Measurements from ENCODE around the gene KRTAP3-2.

Gene KRTAP3-2

DNA sequence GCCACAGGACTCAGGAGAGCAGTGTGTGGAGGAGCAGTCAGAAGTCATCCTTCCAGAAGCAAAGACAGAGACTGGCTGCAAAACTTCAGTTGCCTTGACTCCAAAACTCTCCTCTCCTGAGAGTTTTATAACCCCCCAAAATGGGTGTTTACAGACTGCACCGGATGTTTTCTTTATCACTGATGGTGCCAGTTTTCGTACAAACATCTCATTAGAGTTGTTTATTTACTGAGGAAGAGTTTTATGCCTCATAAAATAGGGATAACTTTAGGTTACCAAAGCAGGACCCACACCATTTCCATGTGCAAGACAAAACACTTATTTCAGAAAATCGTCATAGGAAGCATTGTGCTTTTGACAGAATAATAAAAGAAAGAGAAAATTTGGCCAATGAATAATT, 15.5 kb downstream of the KRTAP3-2 start, which contains the start of gene KRT40:
KRT40 (minus strand) TSS at position 101 of the 400 bp plus-strand sequence; CDS start at position 48, 53 bp downstream.
- no peaks in the 10 kb centered on the region for H3K79me2 ChIP-seq (ENCODE audit: control insufficient read depth, insufficient read depth, low read length)
- no peak within 1 kb of the TSS for H2BK120ac ChIP-seq (ENCODE audit: low read depth, low read length)
- H3K79me1 ChIP-seq (ENCODE audit: low read length): no peaks in the 10 kb centered on the region
- H3K4me3 ChIP-seq (ENCODE audit: low read length): no peak within 1 kb of the TSS
- H3K27me3 ChIP-seq (ENCODE audit: insufficient read depth, low read length, poor library complexity): no peaks in the 10 kb centered on the region
- H3K27ac ChIP-seq (ENCODE audit: low read depth, low read length): no peak within 1 kb of the TSS
- H2BK5ac ChIP-seq (ENCODE audit: low read length): no peak within 1 kb of the TSS
- H4K5ac ChIP-seq (ENCODE audit: low read length): no peak within 1 kb of the TSS
- no peak within 1 kb of the TSS for H3K56ac ChIP-seq (ENCODE audit: low read length)
- H3K23ac ChIP-seq (ENCODE audit: low read length): no peak within 1 kb of the TSS
- no peak for DNase-seq
- H3K4me2 ChIP-seq (ENCODE audit: low read length): no peak within 1 kb of the TSS
- no CpG with 5 or more reads among the region's 3 CpGs for WGBS (ENCODE audit: extremely low coverage, insufficient coverage, low lambda C conversion rate)
- H3K18ac ChIP-seq (ENCODE audit: low read length): no peak within 1 kb of the TSS
- no peaks in the 10 kb centered on the region for H3K36me3 ChIP-seq (ENCODE audit: control insufficient read depth, insufficient read depth, low read length)
- H4K8ac ChIP-seq (ENCODE audit: low read depth, low read length): no peak within 1 kb of the TSS
- no peaks in the 10 kb centered on the region for H3K4me1 ChIP-seq (ENCODE audit: control insufficient read depth, low read depth, low read length)
- H2BK15ac ChIP-seq (replicated peaks; ENCODE audit: low read depth): no peak within 1 kb of the TSS
- no peak within 1 kb of the TSS for H2AK5ac ChIP-seq (ENCODE audit: low read length)
- H3K9ac ChIP-seq (ENCODE audit: low read length): no peak within 1 kb of the TSS
- H3K4ac ChIP-seq (ENCODE audit: low read depth, low read length): no peak within 1 kb of the TSS

DNA sequence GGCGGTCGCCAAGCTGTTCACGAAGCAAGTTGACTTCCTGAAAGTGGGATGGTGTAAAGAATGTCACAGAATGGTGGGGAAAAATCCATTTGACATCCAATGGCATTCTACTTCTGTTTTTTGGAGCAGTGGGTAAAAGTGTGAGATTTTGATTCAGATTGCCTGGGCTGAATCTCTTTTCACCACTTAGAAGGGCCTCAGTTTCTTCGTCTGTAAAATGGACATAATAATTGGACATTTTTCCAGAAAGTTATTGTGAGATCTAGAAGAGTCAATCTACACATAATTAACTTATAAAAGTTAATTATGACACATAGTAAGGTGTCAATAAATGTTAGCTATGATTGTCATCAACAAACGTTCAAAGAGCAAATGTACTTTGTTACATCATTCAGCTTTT, 18.6 kb downstream of the KRTAP3-2 start:
- Histone ChIP-seq H3K36me3 (ENCODE audit: control insufficient read depth, insufficient read depth, low read length) (no peaks in the 10 kb centered on the region), H3K4me3 (ENCODE audit: low read length) (no peak overlapping the region), H3K9ac (ENCODE audit: low read length) (no peak overlapping the region)

DNA sequence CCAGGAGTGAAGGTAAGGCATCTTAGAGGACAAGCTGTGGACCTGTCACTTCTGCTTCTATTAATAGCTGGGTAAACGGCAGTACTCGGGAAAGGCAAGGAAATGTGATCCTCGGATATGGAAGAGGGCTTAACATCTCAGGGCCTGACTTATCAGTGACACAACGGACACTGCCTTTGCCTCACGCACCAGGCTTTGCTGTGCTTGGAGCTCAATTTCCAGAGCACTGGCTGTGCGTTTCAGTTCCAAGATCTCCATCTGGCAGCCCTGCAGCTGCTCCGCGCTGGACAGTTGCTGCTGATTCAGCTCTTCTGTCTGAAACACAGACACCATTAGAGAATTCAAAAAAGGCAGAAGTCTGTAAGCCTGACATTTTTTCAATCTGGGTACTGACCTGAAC, 19.1 kb downstream of the KRTAP3-2 start:
- Histone ChIP-seq H3K56ac (ENCODE audit: low read length) (no peak overlapping the region), H2BK120ac (ENCODE audit: low read depth, low read length) (no peak overlapping the region), H3K18ac (ENCODE audit: low read length) (no peak overlapping the region), H3K27me3 (ENCODE audit: insufficient read depth, low read length, poor library complexity) (no peaks in the 10 kb centered on the region), H3K23ac (ENCODE audit: low read length) (no peak overlapping the region), H2AK5ac (ENCODE audit: low read length) (no peak overlapping the region), H4K5ac (ENCODE audit: low read length) (no peak overlapping the region), H3K4me2 (ENCODE audit: low read length) (no peak overlapping the region), H3K27ac (ENCODE audit: low read depth, low read length) (no peak overlapping the region), H3K4me1 (ENCODE audit: control insufficient read depth, low read depth, low read length) (no peaks in the 10 kb centered on the region), H3K4me3 (ENCODE audit: low read length) (no peak overlapping the region), H2BK5ac (ENCODE audit: low read length) (no peak overlapping the region), H3K79me1 (ENCODE audit: low read length) (no peaks in the 10 kb centered on the region), H3K9ac (ENCODE audit: low read length) (no peak overlapping the region), H3K4ac (ENCODE audit: low read depth, low read length) (no peak overlapping the region), H3K79me2 (ENCODE audit: control insufficient read depth, insufficient read depth, low read length) (no peaks in the 10 kb centered on the region), H3K36me3 (ENCODE audit: control insufficient read depth, insufficient read depth, low read length) (no peaks in the 10 kb centered on the region), H4K8ac (ENCODE audit: low read depth, low read length) (no peak overlapping the region), H2BK15ac (replicated peaks; ENCODE audit: low read depth) (no peak overlapping the region)
- no CpG with 5 or more reads among the region's 8 CpGs for WGBS (ENCODE audit: extremely low coverage, insufficient coverage, low lambda C conversion rate)
- peak; percentile 1 for DNase-seq

More for the DNA sequence above, 18.6 kb downstream of the KRTAP3-2 start:
- DNase-seq: no peak
- no peak overlapping the region for H4K8ac ChIP-seq (ENCODE audit: low read depth, low read length)
- no CpG with 5 or more reads among the region's 5 CpGs for WGBS (ENCODE audit: extremely low coverage, insufficient coverage, low lambda C conversion rate)
- no peak overlapping the region for H3K27ac ChIP-seq (ENCODE audit: low read depth, low read length)
- H3K79me2 ChIP-seq (ENCODE audit: control insufficient read depth, insufficient read depth, low read length): no peaks in the 10 kb centered on the region
- no peaks in the 10 kb centered on the region for H3K27me3 ChIP-seq (ENCODE audit: insufficient read depth, low read length, poor library complexity)
- H3K79me1 ChIP-seq (ENCODE audit: low read length): no peaks in the 10 kb centered on the region
- no peak overlapping the region for H2BK5ac ChIP-seq (ENCODE audit: low read length)
- no peaks in the 10 kb centered on the region for H3K4me1 ChIP-seq (ENCODE audit: control insufficient read depth, low read depth, low read length)
- no peak overlapping the region for H4K5ac ChIP-seq (ENCODE audit: low read length)
- H2AK5ac ChIP-seq (ENCODE audit: low read length): no peak overlapping the region
- H2BK120ac ChIP-seq (ENCODE audit: low read depth, low read length): no peak overlapping the region
- no peak overlapping the region for H3K23ac ChIP-seq (ENCODE audit: low read length)
- H3K4me2 ChIP-seq (ENCODE audit: low read length): no peak overlapping the region
- no peak overlapping the region for H3K4ac ChIP-seq (ENCODE audit: low read depth, low read length)
- H3K56ac ChIP-seq (ENCODE audit: low read length): no peak overlapping the region
- H2BK15ac ChIP-seq (replicated peaks; ENCODE audit: low read depth): no peak overlapping the region
- H3K18ac ChIP-seq (ENCODE audit: low read length): no peak overlapping the region

DNA sequence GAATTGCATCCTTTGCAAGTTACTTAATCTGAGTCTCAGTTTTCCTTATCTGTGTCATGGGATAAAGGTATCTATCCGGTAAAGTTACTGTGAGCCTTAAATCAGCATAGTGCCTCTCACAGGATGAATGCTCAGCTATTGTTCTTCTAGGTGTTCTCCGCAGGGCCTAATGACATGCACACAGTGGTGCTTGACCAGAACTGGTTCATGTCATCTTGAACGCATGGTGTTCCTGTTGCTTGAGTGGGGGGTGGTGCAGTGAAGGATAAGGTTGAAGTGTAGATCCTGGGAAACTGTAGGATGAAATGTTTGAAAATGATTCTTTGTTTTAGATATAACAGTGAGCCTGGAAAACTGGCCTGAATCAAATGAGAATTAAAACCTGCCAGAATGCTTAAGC, 19.6 kb downstream of the KRTAP3-2 start:
- Histone ChIP-seq H3K36me3 (ENCODE audit: control insufficient read depth, insufficient read depth, low read length) (no peaks in the 10 kb centered on the region), H3K4me2 (ENCODE audit: low read length) (no peak overlapping the region), H4K8ac (ENCODE audit: low read depth, low read length) (no peak overlapping the region), H3K27ac (ENCODE audit: low read depth, low read length) (no peak overlapping the region), H3K27me3 (ENCODE audit: insufficient read depth, low read length, poor library complexity) (no peaks in the 10 kb centered on the region), H2BK15ac (replicated peaks; ENCODE audit: low read depth) (no peak overlapping the region), H3K4me1 (ENCODE audit: control insufficient read depth, low read depth, low read length) (no peaks in the 10 kb centered on the region), H3K9ac (ENCODE audit: low read length) (no peak overlapping the region), H2BK5ac (ENCODE audit: low read length) (no peak overlapping the region), H3K18ac (ENCODE audit: low read length) (no peak overlapping the region), H3K79me2 (ENCODE audit: control insufficient read depth, insufficient read depth, low read length) (no peaks in the 10 kb centered on the region), H3K4ac (ENCODE audit: low read depth, low read length) (no peak overlapping the region), H3K4me3 (ENCODE audit: low read length) (no peak overlapping the region), H3K23ac (ENCODE audit: low read length) (no peak overlapping the region), H4K5ac (ENCODE audit: low read length) (no peak overlapping the region), H2BK120ac (ENCODE audit: low read depth, low read length) (no peak overlapping the region), H3K79me1 (ENCODE audit: low read length) (no peaks in the 10 kb centered on the region), H3K56ac (ENCODE audit: low read length) (no peak overlapping the region), H2AK5ac (ENCODE audit: low read length) (no peak overlapping the region)
- peak; percentile 65 for DNase-seq
- WGBS (ENCODE audit: extremely low coverage, insufficient coverage, low lambda C conversion rate): no CpG with 5 or more reads among the region's 3 CpGs

DNA sequence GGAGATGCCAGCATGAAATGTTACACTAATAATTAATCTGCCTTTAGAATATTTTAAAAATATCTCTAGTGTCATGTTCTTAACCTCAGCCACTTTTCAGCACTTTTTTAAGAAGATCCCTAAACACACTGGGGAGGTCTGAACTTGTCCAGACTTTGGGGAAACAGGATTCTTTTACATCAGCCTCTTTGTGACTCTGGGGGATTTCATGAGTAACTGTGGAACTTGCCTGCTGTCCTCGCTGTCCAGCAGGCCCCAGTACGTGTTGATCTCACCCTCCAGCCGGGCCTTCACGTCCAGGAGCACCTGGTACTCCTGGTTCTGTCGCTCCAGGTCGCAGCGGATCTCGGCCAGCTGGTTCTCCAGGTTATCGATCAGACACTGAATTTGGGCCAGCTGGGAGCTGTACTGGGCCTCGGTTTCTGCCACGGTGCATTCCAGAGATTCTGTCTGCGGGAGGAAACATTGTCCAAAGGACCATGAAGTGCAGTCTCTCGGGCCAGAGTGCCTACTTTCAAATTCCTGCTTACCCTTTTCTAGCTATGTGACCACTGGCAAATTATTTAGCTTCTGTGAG, 21.0 kb downstream of the KRTAP3-2 start:
- Histone ChIP-seq H3K23ac (ENCODE audit: low read length) (no peak overlapping the region), H3K56ac (ENCODE audit: low read length) (no peak overlapping the region), H3K4me2 (ENCODE audit: low read length) (no peak overlapping the region), H3K36me3 (ENCODE audit: control insufficient read depth, insufficient read depth, low read length) (no peaks in the 10 kb centered on the region), H3K18ac (ENCODE audit: low read length) (no peak overlapping the region), H3K9ac (ENCODE audit: low read length) (no peak overlapping the region), H3K4ac (ENCODE audit: low read depth, low read length) (no peak overlapping the region), H2BK5ac (ENCODE audit: low read length) (no peak overlapping the region), H2AK5ac (ENCODE audit: low read length) (no peak overlapping the region), H3K79me2 (ENCODE audit: control insufficient read depth, insufficient read depth, low read length) (no peaks in the 10 kb centered on the region), H2BK120ac (ENCODE audit: low read depth, low read length) (no peak overlapping the region), H3K79me1 (ENCODE audit: low read length) (no peaks in the 10 kb centered on the region), H3K27me3 (ENCODE audit: insufficient read depth, low read length, poor library complexity) (no peaks in the 10 kb centered on the region), H2BK15ac (replicated peaks; ENCODE audit: low read depth) (no peak overlapping the region), H4K5ac (ENCODE audit: low read length) (no peak overlapping the region), H3K4me3 (ENCODE audit: low read length) (no peak overlapping the region), H4K8ac (ENCODE audit: low read depth, low read length) (no peak overlapping the region), H3K4me1 (ENCODE audit: control insufficient read depth, low read depth, low read length) (no peaks in the 10 kb centered on the region), H3K27ac (ENCODE audit: low read depth, low read length) (no peak overlapping the region)
- DNase-seq: no peak
- WGBS (ENCODE audit: extremely low coverage, insufficient coverage, low lambda C conversion rate): no CpG with 5 or more reads among the region's 13 CpGs

DNA sequence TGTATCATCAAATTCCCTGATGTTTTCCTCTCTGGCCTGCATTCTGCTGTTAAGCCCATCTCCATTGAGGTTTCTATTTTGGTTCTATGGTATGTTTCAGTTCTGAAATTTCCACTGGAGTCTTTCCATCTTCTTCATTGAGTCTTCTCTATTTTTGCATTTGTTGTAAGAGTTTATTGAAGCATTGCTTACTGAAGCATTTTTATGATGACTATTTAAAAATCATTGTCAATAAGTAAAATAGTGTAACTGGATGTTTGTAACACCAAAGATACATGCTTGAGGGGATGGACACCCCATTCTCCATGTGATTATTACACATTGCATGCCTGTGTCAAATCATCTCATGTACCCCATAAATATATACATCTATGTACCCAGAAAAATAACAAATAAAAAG, 24.2 kb downstream of the KRTAP3-2 start:
- Histone ChIP-seq H3K4me2 (ENCODE audit: low read length) (no peak overlapping the region), H3K9ac (ENCODE audit: low read length) (no peak overlapping the region), H4K8ac (ENCODE audit: low read depth, low read length) (no peak overlapping the region), H3K79me1 (ENCODE audit: low read length) (no peaks in the 10 kb centered on the region), H4K5ac (ENCODE audit: low read length) (no peak overlapping the region), H3K18ac (ENCODE audit: low read length) (no peak overlapping the region), H3K36me3 (ENCODE audit: control insufficient read depth, insufficient read depth, low read length) (no peaks in the 10 kb centered on the region), H3K27ac (ENCODE audit: low read depth, low read length) (no peak overlapping the region), H3K56ac (ENCODE audit: low read length) (no peak overlapping the region), H3K4ac (ENCODE audit: low read depth, low read length) (no peak overlapping the region), H3K4me3 (ENCODE audit: low read length) (no peak overlapping the region), H2BK120ac (ENCODE audit: low read depth, low read length) (no peak overlapping the region), H3K27me3 (ENCODE audit: insufficient read depth, low read length, poor library complexity) (no peaks in the 10 kb centered on the region), H3K23ac (ENCODE audit: low read length) (no peak overlapping the region), H3K4me1 (ENCODE audit: control insufficient read depth, low read depth, low read length) (no peaks in the 10 kb centered on the region), H2BK5ac (ENCODE audit: low read length) (no peak overlapping the region), H2BK15ac (replicated peaks; ENCODE audit: low read depth) (no peak overlapping the region), H2AK5ac (ENCODE audit: low read length) (no peak overlapping the region), H3K79me2 (ENCODE audit: control insufficient read depth, insufficient read depth, low read length) (no peaks in the 10 kb centered on the region)
- no peak for DNase-seq

Measured in mesendoderm (in vitro differentiated cells).